Panc1 (cell line): ENCODE measurements around the gene MVB12A. TPM values are rescaled to one million over a fixed set of nuclear protein-coding genes. Genes with fewer than 3 reads are reported as not detected.

Experiments used
- ATAC-seq: fragments of 200-7000 bp; cut with Tn5 transposase; 2 replicates; pipeline ENCODE4 v1.9.1; 2020; ENCODE audit warnings: mild to moderate bottlenecking, moderate library complexity
- BruUV-seq: library from RNA; stranded (reverse); fragments of 400-500 nt; replicated peaks from 2 replicates; lab custom pipeline; 2021; lab: Mats Ljungman, UMichigan
- CTCF ChIA-PET: fragments of 300-600 bp; sonication (Branson Sonifier 250); formaldehyde crosslinking; loops from one replicate; lab custom pipeline; 2022; ENCODE audit warnings: antibody characterized with exemption; lab: Charles Lee
- POLR2A ChIA-PET: fragments of 300-600 bp; sonication (Branson Sonifier 250); formaldehyde crosslinking; loops from one replicate; lab custom pipeline; 2022; ENCODE audit warnings: antibody characterized with exemption; lab: Charles Lee
- DNase-seq: peaks from one replicate; pipeline ENCODE4 v3.0.0-alpha.2; 2010; ENCODE audit warnings: low read depth, low spot score
- H3K27ac ChIP-seq: 2 replicates; pipeline ENCODE4 v1.5.1; 2011; ENCODE audit warnings: mild to moderate bottlenecking, low read length, inconsistent platforms
- H3K27me3 ChIP-seq: fragments of 200-500 bp; sonication (Bioruptor generic); 2 replicates; pipeline ENCODE4 v1.6.0; 2014; ENCODE audit warnings: low read length, inconsistent platforms; ENCODE audit not compliant: control insufficient read depth, insufficient read depth
- H3K36me3 ChIP-seq: fragments of 200-500 bp; sonication (Bioruptor generic); 2 replicates; pipeline ENCODE4 v1.5.1; 2014; ENCODE audit warnings: inconsistent platforms, mild to moderate bottlenecking, low read length, moderate library complexity; ENCODE audit not compliant: control insufficient read depth, insufficient read depth
- H3K4me1 ChIP-seq: 2 replicates; pipeline ENCODE4 v1.5.1; 2011; ENCODE audit warnings: inconsistent platforms, mild to moderate bottlenecking, low read length, moderate library complexity; ENCODE audit not compliant: control insufficient read depth, insufficient read depth
- H3K4me3 ChIP-seq, 2 experiments: 2 replicates each; pipeline ENCODE4 v1.5.1; 2011 to 2012; ENCODE audit warnings: low read depth in 2 of 2, low read length in 2 of 2, mild to moderate bottlenecking in 2 of 2, inconsistent platforms in 1 of 2, moderate library complexity in 1 of 2
- H3K9me3 ChIP-seq: fragments of 200-500 bp; sonication (Bioruptor generic); 2 replicates; pipeline ENCODE4 v1.5.1; 2014; ENCODE audit warnings: low read depth, mild to moderate bottlenecking, inconsistent platforms, low read length, moderate library complexity; ENCODE audit not compliant: control insufficient read depth, insufficient read depth
- CTCF ChIP-seq: fragments of 450-650 bp; IDR thresholded peaks from 2 replicates; pipeline ENCODE4 v1.5.1; 2017; ENCODE audit warnings: mild to moderate bottlenecking
- POLR2AphosphoS5 ChIP-seq: IDR thresholded peaks from 2 replicates; pipeline ENCODE4 v1.6.1; 2012; ENCODE audit warnings: mild to moderate bottlenecking, low read depth, low read length, moderate library complexity
- REST ChIP-seq, 2 experiments: IDR thresholded peaks; 2 replicates each; pipeline ENCODE4 v1.6.1; 2011 to 2012; ENCODE audit warnings: low read depth in 2 of 2, control low read depth in 1 of 2, low read length in 1 of 2, mild to moderate bottlenecking in 1 of 2, moderate library complexity in 1 of 2; ENCODE audit not compliant: insufficient read depth in 1 of 2
- SIN3A ChIP-seq: IDR thresholded peaks from 2 replicates; pipeline ENCODE4 v1.6.1; 2012; ENCODE audit warnings: low read depth, mild to moderate bottlenecking, low read length, moderate library complexity, borderline replicate concordance; ENCODE audit not compliant: insufficient read depth
- TCF7L2 ChIP-seq: IDR thresholded peaks from 2 replicates; pipeline ENCODE4 v1.6.1; 2011; ENCODE audit warnings: mild to moderate bottlenecking, low read depth, low read length, inconsistent platforms
- in situ Hi-C: cut with HindIII; loops from 2 replicates; pipeline ENCODE4 v1.10.0; 2016; ENCODE audit warnings: low sequenced_read_pairs, low pct_unique_long_range_greater_than_20kb
- intact Hi-C: fragments of 100-400 bp; cut with micrococcal nuclease; formaldehyde crosslinking; loops from one replicate; pipeline ENCODE4 v1.10.0; 2022; ENCODE audit not compliant: unreplicated experiment
- total RNA-seq: library from RNA; stranded (reverse); gene quantifications from one replicate; pipeline ENCODE4 v1.2.1, GENCODE V29; 2021; ENCODE audit not compliant: unreplicated experiment

The MVB12A gene
- total RNA-seq, 1 experiment from 2014 or later: 42.1 TPM

- Histone ChIP-seq H3K9me3 (no peaks in the 10 kb centered on the region), H3K4me3 (no peak overlapping the region), H3K36me3 (no peaks in the 10 kb centered on the region), H3K27ac (no peak overlapping the region), H3K4me1 (no peaks in the 10 kb centered on the region), H3K27me3 (no peaks in the 10 kb centered on the region)
- in situ Hi-C loops (no loop called here), intact Hi-C loops (no loop called here)
- POLR2A ChIA-PET: interaction anchor here (0.6 kb wide), 1 partner anchor 155 kb away, joined by 6 read pairs; no protein-coding TSS in a partner anchor
- no peak for TF ChIP-seq TCF7L2
- no peak for TF ChIP-seq POLR2AphosphoS5
- TF ChIP-seq REST (IDR thresholded peaks at IDR 0.05; ENCODE audit: insufficient read depth in 1 of 2, low read depth in 2 of 2, low read length in 1 of 2): no peak
- TF ChIP-seq SIN3A: no peak
- no peak for TF ChIP-seq CTCF
- CTCF ChIA-PET: interaction anchor here (0.6 to 0.7 kb wide), 2 partner anchors 14 to 171 kb away, joined by 4 to 9 read pairs; no protein-coding TSS in a partner anchor
- ATAC-seq (no peak), DNase-seq (no peak)
- no TSS peak for BruUV-seq
These were observed 30.6 kb downstream of the MVB12A start for GRCh38 chr19:17450264-17451075.

- Histone ChIP-seq H3K4me3 (no peak overlapping the region), H3K27ac (no peak overlapping the region), H3K9me3 (no peaks in the 10 kb centered on the region), H3K36me3 (no peaks in the 10 kb centered on the region), H3K4me1 (no peaks in the 10 kb centered on the region), H3K27me3 (no peaks in the 10 kb centered on the region)
- ChIA-PET POLR2A (no interaction called here), CTCF (interaction anchor here (0.7 kb wide), 2 partner anchors 77 to 128 kb away, joined by 3 read pairs; no protein-coding TSS in a partner anchor)
- intact Hi-C loops (no loop called here), in situ Hi-C loops (no loop called here)
- DNase-seq: no peak
- TF ChIP-seq TCF7L2 (no peak), REST (IDR thresholded peaks at IDR 0.05; ENCODE audit: insufficient read depth in 1 of 2, low read depth in 2 of 2, low read length in 1 of 2) (no peak), CTCF (no peak), SIN3A (no peak), POLR2AphosphoS5 (no peak)
- BruUV-seq: no TSS peak
- no peak for ATAC-seq
These were observed 32.0 kb downstream of the MVB12A start for GRCh38 chr19:17451820-17452219.
